OCI-LY1 (cell line): ENCODE results near the gene CDH22.

Experiments used
- H2AFZ ChIP-seq: fragments of 200-600 bp; sonication (generic), shearing (Covaris generic); 2 replicates; pipeline ENCODE4 v1.6.0; 2014; ENCODE audit warnings: antibody characterized with exemption, mild to moderate bottlenecking, low read length
- H3F3A ChIP-seq: fragments of 200-600 bp; sonication (generic), shearing (Covaris generic); 2 replicates; pipeline ENCODE4 v1.6.0; 2014; ENCODE audit warnings: mild to moderate bottlenecking, antibody characterized with exemption, low read length, moderate library complexity; ENCODE audit not compliant: insufficient read depth
- H3K27ac ChIP-seq: fragments of 200-600 bp; sonication (generic); 2 replicates; pipeline ENCODE4 v1.5.1; 2014; ENCODE audit warnings: low read length, mixed run types, mild to moderate bottlenecking, low read depth; ENCODE audit not compliant: poor library complexity, severe bottlenecking
- H3K27me3 ChIP-seq: fragments of 200-600 bp; sonication (generic); 2 replicates; pipeline ENCODE4 v1.6.0; 2014; ENCODE audit warnings: antibody characterized with exemption, mild to moderate bottlenecking, low read length, moderate library complexity; ENCODE audit not compliant: insufficient read depth
- H3K36me3 ChIP-seq: fragments of 200-600 bp; sonication (generic); 2 replicates; pipeline ENCODE4 v1.6.1; 2014; ENCODE audit warnings: mild to moderate bottlenecking, antibody characterized with exemption, low read length, moderate library complexity, mixed read lengths; ENCODE audit not compliant: insufficient read depth
- H3K4me1 ChIP-seq: fragments of 200-600 bp; sonication (generic); 2 replicates; pipeline ENCODE4 v1.5.1; 2014; ENCODE audit warnings: mild to moderate bottlenecking, low read length, moderate library complexity; ENCODE audit not compliant: insufficient read depth, severe bottlenecking
- H3K4me2 ChIP-seq: fragments of 200-600 bp; sonication (generic), shearing (Covaris generic); 2 replicates; pipeline ENCODE4 v1.6.1; 2014; ENCODE audit warnings: low read length
- H3K4me3 ChIP-seq: fragments of 200-600 bp; sonication (generic); 2 replicates; pipeline ENCODE4 v1.5.1; 2014; ENCODE audit warnings: low read length, low read depth, mild to moderate bottlenecking, mixed read lengths; ENCODE audit not compliant: poor library complexity, severe bottlenecking
- H3K79me2 ChIP-seq: fragments of 200-600 bp; shearing (Covaris generic); 2 replicates; pipeline ENCODE4 v1.6.1; 2016; ENCODE audit warnings: mixed run types, low read length, mixed read lengths; ENCODE audit not compliant: insufficient read depth
- H3K9ac ChIP-seq: fragments of 200-600 bp; sonication (generic), shearing (Covaris generic); 2 replicates; pipeline ENCODE4 v1.6.1; 2014; ENCODE audit warnings: mild to moderate bottlenecking, low read length, mixed read lengths
- H3K9me2 ChIP-seq: fragments of 200-600 bp; sonication (generic), shearing (Covaris generic); 2 replicates; pipeline ENCODE4 v1.6.1; 2014; ENCODE audit warnings: low read depth, mild to moderate bottlenecking, low read length, mixed read lengths
- H3K9me3 ChIP-seq: fragments of 200-600 bp; shearing (Covaris generic); 2 replicates; pipeline ENCODE4 v1.6.1; 2014; ENCODE audit warnings: low read length, mixed read lengths
- H4K20me1 ChIP-seq: fragments of 200-600 bp; sonication (generic), shearing (Covaris generic); 2 replicates; pipeline ENCODE4 v1.6.0; 2016; ENCODE audit warnings: mild to moderate bottlenecking, low read length; ENCODE audit not compliant: insufficient read depth
- EZH2 ChIP-seq: fragments of 200-600 bp; sonication (generic), shearing (Covaris generic); IDR thresholded peaks from 2 replicates; pipeline ENCODE4 v1.8.0; 2017; ENCODE audit warnings: borderline replicate concordance, mixed run types, mild to moderate bottlenecking, antibody characterized with exemption, low read length, moderate library complexity, mixed read lengths
- TF ChIP-seq, protein P1 (sequence below): fragments of 200-600 bp; sonication (generic), shearing (Covaris generic); IDR thresholded peaks from 2 replicates; pipeline ENCODE4 v1.5.1; 2017; ENCODE audit warnings: mild to moderate bottlenecking, antibody characterized with exemption, low read length, moderate library complexity, mixed read lengths

Gene CDH22

GRCh38 chr20:46218656-46219055 lies 89.6 kb downstream of the CDH22 start:
- 0 out of 2 replicates have a peak, but pooled peaks cover 4% of the 10 kb centered on the region for H3K27me3 ChIP-seq
- no peak overlapping the region for H3K4me2 ChIP-seq
- H3K27ac ChIP-seq = no peak overlapping the region
- H3K79me2 ChIP-seq = no peaks in the 10 kb centered on the region
- no peak overlapping the region for H3K4me3 ChIP-seq
- no peak overlapping the region for H2AFZ ChIP-seq
- no peaks in the 10 kb centered on the region for H4K20me1 ChIP-seq
- TF ChIP-seq, protein P1, sequence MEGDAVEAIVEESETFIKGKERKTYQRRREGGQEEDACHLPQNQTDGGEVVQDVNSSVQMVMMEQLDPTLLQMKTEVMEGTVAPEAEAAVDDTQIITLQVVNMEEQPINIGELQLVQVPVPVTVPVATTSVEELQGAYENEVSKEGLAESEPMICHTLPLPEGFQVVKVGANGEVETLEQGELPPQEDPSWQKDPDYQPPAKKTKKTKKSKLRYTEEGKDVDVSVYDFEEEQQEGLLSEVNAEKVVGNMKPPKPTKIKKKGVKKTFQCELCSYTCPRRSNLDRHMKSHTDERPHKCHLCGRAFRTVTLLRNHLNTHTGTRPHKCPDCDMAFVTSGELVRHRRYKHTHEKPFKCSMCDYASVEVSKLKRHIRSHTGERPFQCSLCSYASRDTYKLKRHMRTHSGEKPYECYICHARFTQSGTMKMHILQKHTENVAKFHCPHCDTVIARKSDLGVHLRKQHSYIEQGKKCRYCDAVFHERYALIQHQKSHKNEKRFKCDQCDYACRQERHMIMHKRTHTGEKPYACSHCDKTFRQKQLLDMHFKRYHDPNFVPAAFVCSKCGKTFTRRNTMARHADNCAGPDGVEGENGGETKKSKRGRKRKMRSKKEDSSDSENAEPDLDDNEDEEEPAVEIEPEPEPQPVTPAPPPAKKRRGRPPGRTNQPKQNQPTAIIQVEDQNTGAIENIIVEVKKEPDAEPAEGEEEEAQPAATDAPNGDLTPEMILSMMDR = no peak
- TF ChIP-seq EZH2 = no peak
- no peaks in the 10 kb centered on the region for H3K9me2 ChIP-seq
- H3K4me1 ChIP-seq = no peaks in the 10 kb centered on the region
- no peaks in the 10 kb centered on the region for H3K36me3 ChIP-seq
- H3F3A ChIP-seq = no peaks in the 10 kb centered on the region
- no peak overlapping the region for H3K9ac ChIP-seq
- no peaks in the 10 kb centered on the region for H3K9me3 ChIP-seq

DNA sequence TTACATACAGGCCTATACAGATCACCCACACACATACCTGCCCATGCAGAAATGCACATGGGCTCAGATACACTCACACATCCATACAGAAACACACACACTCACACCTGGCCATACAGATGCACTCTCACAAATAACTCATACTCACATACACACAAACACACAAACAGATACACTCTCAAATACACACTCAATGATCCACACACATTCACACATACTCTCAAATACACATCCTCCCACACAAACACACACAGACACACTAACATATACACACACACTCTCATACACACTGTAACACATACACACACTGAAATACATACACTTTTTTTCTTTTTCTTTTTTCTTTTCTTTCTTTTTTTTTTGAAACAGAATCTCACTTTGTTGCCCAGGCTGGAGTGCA lies 90.7 kb downstream of the CDH22 start:
- TF ChIP-seq, protein P1 = no peak
- no peak for TF ChIP-seq EZH2
- no peak overlapping the region for H3K4me3 ChIP-seq
- no peaks in the 10 kb centered on the region for H3F3A ChIP-seq
- no peak overlapping the region for H3K9ac ChIP-seq
- H3K36me3 ChIP-seq = no peaks in the 10 kb centered on the region
- H3K79me2 ChIP-seq = no peaks in the 10 kb centered on the region
- H2AFZ ChIP-seq = no peak overlapping the region
- H3K4me2 ChIP-seq = no peak overlapping the region
- H3K27ac ChIP-seq = no peak overlapping the region
- no peaks in the 10 kb centered on the region for H3K9me3 ChIP-seq
- H3K27me3 ChIP-seq = 0 out of 2 replicates have a peak, but pooled peaks cover 4% of the 10 kb centered on the region
- no peaks in the 10 kb centered on the region for H4K20me1 ChIP-seq
- H3K4me1 ChIP-seq = no peaks in the 10 kb centered on the region
- H3K9me2 ChIP-seq = no peaks in the 10 kb centered on the region

DNA sequence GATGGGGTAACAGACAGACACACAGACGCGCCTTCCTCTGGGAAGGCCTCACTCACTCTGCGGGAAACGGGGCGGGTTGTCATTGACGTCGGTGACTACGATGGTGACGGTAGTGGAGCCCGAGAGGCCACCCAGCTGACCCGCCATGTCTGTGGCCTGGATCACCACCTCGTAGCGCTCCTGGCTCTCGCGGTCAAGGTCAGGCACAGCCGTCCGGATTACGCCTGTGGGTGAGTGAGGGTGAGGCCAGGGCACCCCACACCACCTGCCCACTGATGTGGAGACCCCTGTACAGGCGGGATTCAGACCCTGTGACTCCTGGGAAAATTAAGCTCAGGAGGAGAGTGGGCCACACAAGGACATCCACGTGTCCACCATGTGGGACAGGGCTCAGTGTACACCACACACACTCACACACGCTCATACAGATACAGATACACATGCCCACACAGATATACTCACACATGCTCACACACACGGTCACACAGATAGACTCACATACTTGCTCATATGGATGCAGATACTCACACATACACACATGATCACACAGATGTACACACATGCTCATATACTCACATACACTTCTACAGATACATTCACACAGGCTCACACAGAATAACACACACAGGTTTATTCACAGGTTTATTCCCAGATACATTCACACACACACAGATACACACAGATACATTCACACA lies 91.4 kb downstream of the CDH22 start:
- Histone ChIP-seq H3K27me3 (0 out of 2 replicates have a peak, but pooled peaks cover 4% of the 10 kb centered on the region), H3K9me3 (no peaks in the 10 kb centered on the region), H3K4me3 (no peak overlapping the region), H3K27ac (no peak overlapping the region), H3K79me2 (no peaks in the 10 kb centered on the region), H3K9ac (no peak overlapping the region), H3K36me3 (no peaks in the 10 kb centered on the region), H3K4me2 (no peak overlapping the region), H3K4me1 (no peaks in the 10 kb centered on the region), H3F3A (no peaks in the 10 kb centered on the region), H4K20me1 (no peaks in the 10 kb centered on the region), H2AFZ (no peak overlapping the region), H3K9me2 (no peaks in the 10 kb centered on the region)
- TF ChIP-seq, protein P1 = no peak
- no peak for TF ChIP-seq EZH2
